CD14-positive monocyte (primary cell): ENCODE data around the gene OR6B3. TPM values are rescaled to one million over a fixed set of nuclear protein-coding genes. Genes with fewer than 3 reads are reported as not detected.

Experiments
- DNase-seq, 3 donors: peaks; one replicate each; pipeline ENCODE4 v3.0.0-alpha.2; 2011 to 2022
- H2AFZ ChIP-seq: 2 replicates; pipeline ENCODE4 v1.6.0; 2012; ENCODE audit warnings: mild to moderate bottlenecking, low read depth, low read length, inconsistent platforms; ENCODE audit not compliant: insufficient read depth, poor library complexity, severe bottlenecking
- H3K27ac ChIP-seq, 2 donors: 1 replicate in 1 of 2; 2 replicates in 1 of 2; pipeline ENCODE4 v1.5.1; 2012 to 2013; ENCODE audit warnings: low read length in 2 of 2, control low read depth in 1 of 2, inconsistent platforms in 1 of 2, low read depth in 1 of 2, mild to moderate bottlenecking in 1 of 2
- H3K27me3 ChIP-seq, 2 donors: one replicate each; pipeline versions ENCODE4 v1.6.0 to v1.6.1; 2011 to 2013; ENCODE audit warnings: low read length in 2 of 2; ENCODE audit not compliant: control insufficient read depth in 2 of 2, insufficient read depth in 2 of 2
- H3K36me3 ChIP-seq, 2 donors: replicated peaks in 1 of 2; 1 replicate in 1 of 2; 2 replicates in 1 of 2; pipeline versions ENCODE4 v1.5.1 to v1.6.1; 2012 to 2013; ENCODE audit warnings: low read length in 2 of 2, control low read depth in 1 of 2, inconsistent platforms in 1 of 2, mild to moderate bottlenecking in 1 of 2; ENCODE audit not compliant: insufficient read depth in 2 of 2, control insufficient read depth in 1 of 2
- H3K4me1 ChIP-seq, 2 donors: 1 replicate in 1 of 2; 2 replicates in 1 of 2; pipeline versions ENCODE4 v1.5.1 to v1.6.1; 2012 to 2013; ENCODE audit warnings: low read length in 2 of 2, control low read depth in 1 of 2, inconsistent platforms in 1 of 2, mild to moderate bottlenecking in 1 of 2, moderate library complexity in 1 of 2; ENCODE audit not compliant: insufficient read depth in 2 of 2, control insufficient read depth in 1 of 2
- H3K4me2 ChIP-seq: replicated peaks from 2 replicates; pipeline ENCODE3; 2012; ENCODE audit warnings: low read length, moderate library complexity, mild to moderate bottlenecking; ENCODE audit not compliant: poor library complexity, severe bottlenecking; ENCODE audit errors: extremely low read depth
- H3K4me3 ChIP-seq, 3 experiments: fragments of 200-600 bp in 1 of 3; sonication (generic) in 1 of 3; replicated peaks in 1 of 3; 1 replicate in 2 of 3; 2 replicates in 1 of 3; pipeline ENCODE4 v1.5.1; 2011 to 2013; ENCODE audit warnings: low read length in 3 of 3, mild to moderate bottlenecking in 3 of 3, control low read depth in 2 of 3, low read depth in 2 of 3, inconsistent platforms in 1 of 3, moderate library complexity in 1 of 3
- H3K79me2 ChIP-seq: 2 replicates; pipeline ENCODE4 v1.6.0; 2012; ENCODE audit warnings: mild to moderate bottlenecking, control low read depth, inconsistent platforms, low read length, moderate library complexity; ENCODE audit not compliant: insufficient read depth
- H3K9ac ChIP-seq: 2 replicates; pipeline ENCODE4 v1.6.0; 2017; ENCODE audit warnings: low read length, mild to moderate bottlenecking; ENCODE audit not compliant: insufficient read depth, poor library complexity, severe bottlenecking
- H3K9me3 ChIP-seq, 2 donors: replicated peaks in 1 of 2; 1 replicate in 1 of 2; 2 replicates in 1 of 2; pipeline versions ENCODE4 v1.5.1 to v1.6.1; 2012 to 2013; ENCODE audit warnings: low read length in 2 of 2, control low read depth in 1 of 2; ENCODE audit not compliant: control insufficient read depth in 1 of 2, insufficient read depth in 1 of 2
- H4K20me1 ChIP-seq: 2 replicates; pipeline ENCODE4 v1.6.0; 2012; ENCODE audit warnings: mild to moderate bottlenecking, low read length, control low read depth, moderate library complexity; ENCODE audit not compliant: insufficient read depth
- H3K27ac Mint-ChIP-seq, 7 donors: one replicate each; pipeline ENCODE4 v1.8.0; 2020; ENCODE audit warnings: mild to moderate bottlenecking in 7 of 7, mixed read lengths in 7 of 7, moderate library complexity in 6 of 7, inconsistent platforms in 2 of 7
- H3K27me3 Mint-ChIP-seq, 3 donors: one replicate each; pipeline ENCODE4 v1.8.0; 2021 to 2022; ENCODE audit warnings: low read depth in 3 of 3, mild to moderate bottlenecking in 3 of 3, mixed read lengths in 3 of 3, moderate library complexity in 3 of 3, inconsistent platforms in 1 of 3
- H3K36me3 Mint-ChIP-seq, 2 donors: one replicate each; pipeline ENCODE4 v1.8.0; 2020; ENCODE audit warnings: mixed read lengths in 2 of 2, inconsistent platforms in 1 of 2, mild to moderate bottlenecking in 1 of 2
- H3K4me1 Mint-ChIP-seq: one replicate; pipeline ENCODE4 v1.8.0; 2020; ENCODE audit warnings: mild to moderate bottlenecking, mixed read lengths
- H3K4me3 Mint-ChIP-seq, 2 donors: one replicate each; pipeline ENCODE4 v1.8.0; 2020; ENCODE audit warnings: mild to moderate bottlenecking in 2 of 2, mixed read lengths in 2 of 2, moderate library complexity in 1 of 2
- H3K9me3 Mint-ChIP-seq, 7 donors: one replicate each; pipeline ENCODE4 v1.8.0; 2020 to 2022; ENCODE audit warnings: mixed read lengths in 7 of 7, mild to moderate bottlenecking in 6 of 7, moderate library complexity in 6 of 7, inconsistent platforms in 2 of 7
- CTCF ChIP-seq: fragments of 200-600 bp; IDR thresholded peaks from one replicate; pipeline ENCODE4 v1.8.0; 2022; ENCODE audit warnings: antibody characterized with exemption, mild to moderate bottlenecking
- WGBS: methylation state at CpG from one replicate; pipeline ENCODE4 v1.1.5; 2013; ENCODE audit warnings: missing lambda C conversion rate; ENCODE audit not compliant: insufficient coverage; 5-methylcytosine and 5-hydroxymethylcytosine counted together
- intact Hi-C, 2 donors: fragments of 100-400 bp; cut with micrococcal nuclease; formaldehyde crosslinking; loops; one replicate each; pipeline versions ENCODE4 v1.15.0 to v1.15.1; 2023
- polyA plus RNA-seq, 3 donors: library from polyadenylated mRNA; depleted of rRNA in 1 of 3; unstranded in 2 of 3; stranded (reverse) in 1 of 3; fragments of 300-500 nt in 2 of 3; fragments of >200 nt in 1 of 3; fragmentation: Illumina TruSeq in 2 of 3; gene quantifications; 1 replicate in 2 of 3; 2 replicates in 1 of 3; pipeline ENCODE4 v1.2.3, GENCODE V29; 2012 to 2021

Gene OR6B3
- polyA plus RNA-seq, 3 donors, result not detected

DNA sequence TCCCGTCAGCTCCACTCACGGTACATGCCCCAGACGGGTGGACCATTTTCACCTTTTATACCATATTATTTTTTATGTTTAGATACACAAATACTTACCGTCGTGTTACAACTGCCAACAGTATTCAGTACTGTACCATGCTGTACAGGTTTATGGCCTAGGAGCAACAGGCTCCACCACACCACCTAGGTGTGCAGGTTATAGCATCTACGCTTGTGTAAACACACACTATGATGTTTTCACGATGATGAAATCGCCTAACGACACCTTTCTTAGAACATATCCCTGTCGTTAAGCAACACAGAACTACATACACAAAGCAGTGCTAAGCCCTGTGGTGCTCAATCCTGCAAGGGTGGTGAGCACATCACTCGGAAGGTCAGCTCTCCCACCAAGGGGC is 52.6 kb downstream of the OR6B3 start:
- H2AFZ ChIP-seq, result no peak overlapping the region
- Mint-ChIP-seq H3K36me3 (peaks cover 85 to 95% of the 10 kb centered on the region in 2 donors), H3K27ac (no peak overlapping the region), H3K9me3 (no peaks in the 10 kb centered on the region), H3K4me1 (no peaks in the 10 kb centered on the region), H3K27me3 (no peaks in the 10 kb centered on the region), H3K4me3 (no peak overlapping the region)
- no peak for TF ChIP-seq CTCF
- no peak overlapping the region for H3K4me2 ChIP-seq
- no peaks in the 10 kb centered on the region for H3K4me1 ChIP-seq
- H3K79me2 ChIP-seq, result no peaks in the 10 kb centered on the region
- no peaks in the 10 kb centered on the region for H3K9me3 ChIP-seq
- no peak overlapping the region for H3K27ac ChIP-seq
- H3K4me3 ChIP-seq, result no peak overlapping the region
- H3K36me3 ChIP-seq, result peaks cover 79 to 97% of the 10 kb centered on the region in 2 donors
- intact Hi-C loops, result no loop called here
- H3K9ac ChIP-seq, result no peak overlapping the region
- no peaks in the 10 kb centered on the region for H3K27me3 ChIP-seq
- 94% methylated on average over 10 of the region's 11 CpGs for WGBS
- H4K20me1 ChIP-seq, result no peaks in the 10 kb centered on the region
- DNase-seq, result no peak

- no peaks in the 10 kb centered on the region for H3K4me1 ChIP-seq
- H3K4me2 ChIP-seq, result no peak overlapping the region
- H3K9me3 ChIP-seq, result no peaks in the 10 kb centered on the region
- Mint-ChIP-seq H3K9me3 (no peaks in the 10 kb centered on the region), H3K4me3 (no peak overlapping the region), H3K27me3 (no peaks in the 10 kb centered on the region), H3K4me1 (no peaks in the 10 kb centered on the region), H3K27ac (peak overlapping the region in 2 of 7 donors; percentile 13 to 73), H3K36me3 (peaks cover 81 to 88% of the 10 kb centered on the region in 2 donors)
- H3K9ac ChIP-seq, result no peak overlapping the region
- 92% methylated on average over 6 of the region's 9 CpGs for WGBS
- intact Hi-C loops, result loop anchor here in 1 of 2 donors (10.0 kb wide), 1 partner anchor 173 kb away; no protein-coding TSS in a partner anchor
- peaks cover 61 to 91% of the 10 kb centered on the region in 2 donors for H3K36me3 ChIP-seq
- TF ChIP-seq CTCF, result no peak
- no peaks in the 10 kb centered on the region for H4K20me1 ChIP-seq
- no peak overlapping the region for H3K27ac ChIP-seq
- no peak for DNase-seq
- H2AFZ ChIP-seq, result no peak overlapping the region
- H3K4me3 ChIP-seq, result no peak overlapping the region
- H3K27me3 ChIP-seq, result no peaks in the 10 kb centered on the region
- H3K79me2 ChIP-seq, result no peaks in the 10 kb centered on the region
These were observed 55.5 kb downstream of the OR6B3 start for GRCh38 chr2:239997686-239998409.

Other genes starting within 250 kb of the OR6B3 start
- 100 to 1,000 TPM in 2 of 3 donors, 10 to 100 TPM in 1; 65.6 to 118 (median 111) TPM for gene NDUFA10, start 28.2 kb downstream of the OR6B3 start, polyA plus RNA-seq
- not detected for gene OR6B2, start 23.1 kb downstream of the OR6B3 start, polyA plus RNA-seq
- 100 to 1,000 TPM; 123 to 300 (median 268) TPM for gene COPS9, start 82.8 kb upstream of the OR6B3 start, polyA plus RNA-seq
- not detected for gene OTOS, start 87.1 kb upstream of the OR6B3 start, polyA plus RNA-seq